Measurements from ENCODE around the gene RALGDS.
"Not testable (repeated sequence)": the region's sequence is repeated elsewhere in the genome, so short reads cannot be mapped to it uniquely, and the experiment has no call there.

The RALGDS gene

GRCh38 chr9:133064241-133065069 is 56.6 kb downstream of the RALGDS start:
- no peak overlapping the region for H3K4me3 ChIP-seq (ENCODE audit: low read depth, low read length)
- no peak for TF ChIP-seq CTCF (IDR thresholded peaks at IDR 0.05; ENCODE audit: insufficient read depth, low read depth, low read length, missing control alignments)
- no peak for DNase-seq (ENCODE audit: low read depth)

- TF ChIP-seq CTCF (IDR thresholded peaks at IDR 0.05; ENCODE audit: insufficient read depth, low read depth, low read length, missing control alignments), result no peak
- H3K4me3 ChIP-seq (ENCODE audit: low read depth, low read length), result no peak overlapping the region
- DNase-seq (ENCODE audit: low read depth), result no peak
Measured at GRCh38 chr9:133063500-133064231, 57.4 kb downstream of the RALGDS start.

- TF ChIP-seq CTCF (IDR thresholded peaks at IDR 0.05; ENCODE audit: insufficient read depth, low read depth, low read length, missing control alignments), result no peak
- DNase-seq (ENCODE audit: low read depth), result no peak
- H3K4me3 ChIP-seq (ENCODE audit: low read depth, low read length), result no peak overlapping the region
Measured at GRCh38 chr9:133063159-133063499, 57.9 kb downstream of the RALGDS start.

GRCh38 chr9:133062569-133062968 is 58.5 kb downstream of the RALGDS start:
- not testable (repeated sequence) for DNase-seq (ENCODE audit: low read depth); H3K4me3 ChIP-seq (ENCODE audit: low read depth, low read length)

- not testable (repeated sequence) for H3K4me3 ChIP-seq (ENCODE audit: low read depth, low read length); DNase-seq (ENCODE audit: low read depth)
Measured at GRCh38 chr9:133061764-133062145, 59.3 kb downstream of the RALGDS start, which contains the start of gene CEL. TSS of gene CEL (plus strand) at chr9:133061981. CDS start at chr9:133062003, 22 bp downstream.

GRCh38 chr9:133061019-133061763 is 59.8 kb downstream of the RALGDS start:
- not testable (repeated sequence) for DNase-seq (ENCODE audit: low read depth); H3K4me3 ChIP-seq (ENCODE audit: low read depth, low read length)

GRCh38 chr9:133060417-133060841 is 60.6 kb downstream of the RALGDS start:
- no peak overlapping the region for H3K4me3 ChIP-seq (ENCODE audit: low read depth, low read length)
- no peak for TF ChIP-seq CTCF (IDR thresholded peaks at IDR 0.05; ENCODE audit: insufficient read depth, low read depth, low read length, missing control alignments)
- no peak for DNase-seq (ENCODE audit: low read depth)

- no peak for TF ChIP-seq CTCF (IDR thresholded peaks at IDR 0.05; ENCODE audit: insufficient read depth, low read depth, low read length, missing control alignments)
- H3K4me3 ChIP-seq (ENCODE audit: low read depth, low read length), result no peak overlapping the region
- no peak for DNase-seq (ENCODE audit: low read depth)
Measured at GRCh38 chr9:133059623-133060022, 61.4 kb downstream of the RALGDS start.
